ENCODE measurements around the gene DAPL1.

GRCh38 chr2:158762336-158762735, 32.8 kb upstream of the DAPL1 start:
- TF ChIP-seq CTCF (IDR thresholded peaks at IDR 0.05) (no peak), POLR2A (IDR thresholded peaks at IDR 0.05) (no peak)
